ENCODE results near the gene POLR2A. TPM values are rescaled to one million over a fixed set of nuclear protein-coding genes. Genes with fewer than 3 reads are reported as not detected.

The POLR2A gene
- total RNA-seq, 4 donors from 2014 or later, result 19.7 to 167 (median 77.6) TPM

GRCh38 chr17:7465597-7466275 is 18.4 kb upstream of the POLR2A start:
- H3K4me3 ChIP-seq, result no peak overlapping the region

GRCh38 chr17:7466318-7466638 is 17.9 kb upstream of the POLR2A start:
- Histone ChIP-seq H3K27me3 (no peaks in the 10 kb centered on the region), H3K9me3 (no peaks in the 10 kb centered on the region), H3K36me3 (no peaks in the 10 kb centered on the region), H3K4me1 (peaks cover 6 to 8% of the 10 kb centered on the region in 2 donors), H3K27ac (peak overlapping the region; percentile 59 to 62), H3K4me3 (no peak overlapping the region)
- no peak for TF ChIP-seq POLR2A (IDR thresholded peaks at IDR 0.05)
- no peak for TF ChIP-seq CTCF (IDR thresholded peaks at IDR 0.05)
- intact Hi-C loops (cut with DNase I; ENCODE audit: low total_unique reads), result no loop called here
- DNase-seq, result no peak

More at GRCh38 chr17:7465597-7466275, 18.4 kb upstream of the POLR2A start:
- Histone ChIP-seq H3K9me3 (no peaks in the 10 kb centered on the region), H3K27me3 (no peaks in the 10 kb centered on the region), H3K4me1 (peaks cover 6 to 8% of the 10 kb centered on the region in 2 donors), H3K36me3 (no peaks in the 10 kb centered on the region), H3K27ac (peak overlapping the region; percentile 59 to 62)
- TF ChIP-seq POLR2A (IDR thresholded peaks at IDR 0.05) (no peak), CTCF (IDR thresholded peaks at IDR 0.05) (no peak)
- DNase-seq, result peak in 1 of 2 donors; percentile 24
- intact Hi-C loops (cut with DNase I; ENCODE audit: low total_unique reads), result no loop called here

- DNase-seq, result peak; percentile 85 to 86
- H3K27ac ChIP-seq, result peak overlapping the region; percentile 59 to 62
- peaks cover 6 to 8% of the 10 kb centered on the region in 2 donors for H3K4me1 ChIP-seq
- TF ChIP-seq CTCF (IDR thresholded peaks at IDR 0.05), result no peak
- no peak for TF ChIP-seq POLR2A (IDR thresholded peaks at IDR 0.05)
- no peak overlapping the region for H3K4me3 ChIP-seq
- no peaks in the 10 kb centered on the region for H3K27me3 ChIP-seq
- H3K9me3 ChIP-seq, result no peaks in the 10 kb centered on the region
- intact Hi-C loops (cut with DNase I; ENCODE audit: low total_unique reads), result no loop called here
- no peaks in the 10 kb centered on the region for H3K36me3 ChIP-seq
Measured at GRCh38 chr17:7466639-7467341, 17.4 kb upstream of the POLR2A start.

- TF ChIP-seq POLR2A (IDR thresholded peaks at IDR 0.05) (no peak), CTCF (IDR thresholded peaks at IDR 0.05) (no peak)
- intact Hi-C loops (cut with DNase I; ENCODE audit: low total_unique reads), result no loop called here
- H3K4me1 ChIP-seq, result peaks cover 6 to 8% of the 10 kb centered on the region in 2 donors
Measured at GRCh38 chr17:7467498-7467897, 16.7 kb upstream of the POLR2A start.

GRCh38 chr17:7468290-7468689 is 15.9 kb upstream of the POLR2A start:
- no peaks in the 10 kb centered on the region for H3K9me3 ChIP-seq
- no peaks in the 10 kb centered on the region for H3K27me3 ChIP-seq
- peaks cover 6 to 8% of the 10 kb centered on the region in 2 donors for H3K4me1 ChIP-seq
- TF ChIP-seq POLR2A (IDR thresholded peaks at IDR 0.05) (no peak), CTCF (IDR thresholded peaks at IDR 0.05) (no peak)
- intact Hi-C loops (cut with DNase I; ENCODE audit: low total_unique reads), result no loop called here
- no peak for DNase-seq
- H3K27ac ChIP-seq, result peak overlapping the region; percentile 59 to 62
- no peaks in the 10 kb centered on the region for H3K36me3 ChIP-seq
- no peak overlapping the region for H3K4me3 ChIP-seq

More at GRCh38 chr17:7467498-7467897, 16.7 kb upstream of the POLR2A start:
- no peaks in the 10 kb centered on the region for H3K36me3 ChIP-seq
- peak overlapping the region; percentile 59 to 62 for H3K27ac ChIP-seq
- no peak for DNase-seq
- no peak overlapping the region for H3K4me3 ChIP-seq
- no peaks in the 10 kb centered on the region for H3K9me3 ChIP-seq
- no peaks in the 10 kb centered on the region for H3K27me3 ChIP-seq

All from uterus (tissue), 4 donors.